ENCODE data around the gene CSNK2B.

- TF ChIP-seq CTCF (IDR thresholded peaks at IDR 0.05 in 2 of 3, conservative IDR thresholded peaks at IDR 0.05 in 1 of 3; ENCODE audit: control insufficient read depth in 2 of 3, extremely low read depth in 1 of 3, insufficient read depth in 1 of 3, low read depth in 3 of 3, low read length in 3 of 3) (no peak), PML (IDR thresholded peaks at IDR 0.05; ENCODE audit: low read length) (no peak), MAX (IDR thresholded peaks at IDR 0.05; ENCODE audit: low read depth, low read length) (no peak), EGR1 (IDR thresholded peaks at IDR 0.05; ENCODE audit: borderline replicate concordance in 1 of 2, low read depth in 2 of 2, low read length in 2 of 2) (no peak), POLR2A (IDR thresholded peaks at IDR 0.05; ENCODE audit: low read depth, low read length) (no peak), ZSCAN29 (IDR thresholded peaks at IDR 0.05) (no peak), PAX5 (IDR thresholded peaks at IDR 0.05; ENCODE audit: borderline replicate concordance, low read depth, low read length) (no peak), SP1 (IDR thresholded peaks at IDR 0.05; ENCODE audit: low read depth, low read length) (no peak), GABPA (IDR thresholded peaks at IDR 0.05; ENCODE audit: low read depth) (no peak), RAD21 (IDR thresholded peaks at IDR 0.05; ENCODE audit: insufficient read depth, low read depth, low read length) (no peak), TAF1 (IDR thresholded peaks at IDR 0.05; ENCODE audit: borderline replicate concordance, low read depth, low read length) (no peak)
Measured at GRCh38 chr6:31701666-31702404, 36.0 kb downstream of the CSNK2B start.
